Inflammatory macrophage treated with lipopolysaccharide for 1 hour (primary cell): ENCODE results near the gene CDH4.

Experiments used
- DNase-seq, 2 donors: peaks; one replicate each; pipeline ENCODE4 v3.0.0-alpha.2; 2020 to 2022

Gene CDH4

GRCh38 chr20:61614706-61615100 is 362.6 kb downstream of the CDH4 start:
- DNase-seq = no peak

GRCh38 chr20:61615806-61616205 is 363.7 kb downstream of the CDH4 start:
- no peak for DNase-seq

- DNase-seq = no peak
These were observed 367.7 kb downstream of the CDH4 start for GRCh38 chr20:61619751-61620150.

- no peak for DNase-seq
These were observed 368.1 kb downstream of the CDH4 start for GRCh38 chr20:61620174-61620573.

GRCh38 chr20:61621035-61621730 is 369.1 kb downstream of the CDH4 start:
- no peak for DNase-seq

GRCh38 chr20:61621852-61622251 is 369.8 kb downstream of the CDH4 start:
- no peak for DNase-seq

- no peak for DNase-seq
These were observed 371.4 kb downstream of the CDH4 start for GRCh38 chr20:61623451-61623850.

GRCh38 chr20:61625246-61625645 is 373.2 kb downstream of the CDH4 start:
- DNase-seq = no peak

GRCh38 chr20:61626412-61626811 is 374.4 kb downstream of the CDH4 start:
- no peak for DNase-seq

GRCh38 chr20:61627791-61628415 is 375.8 kb downstream of the CDH4 start:
- DNase-seq = no peak

GRCh38 chr20:61628480-61628879 is 376.4 kb downstream of the CDH4 start:
- no peak for DNase-seq

- no peak for DNase-seq
These were observed 377.0 kb downstream of the CDH4 start for GRCh38 chr20:61628901-61629601.

- no peak for DNase-seq
These were observed 377.7 kb downstream of the CDH4 start for GRCh38 chr20:61629602-61630390.

- DNase-seq = no peak
These were observed 378.3 kb downstream of the CDH4 start for GRCh38 chr20:61630391-61630650.

GRCh38 chr20:61630816-61631215 is 378.8 kb downstream of the CDH4 start:
- DNase-seq = no peak

- no peak for DNase-seq
These were observed 379.7 kb downstream of the CDH4 start for GRCh38 chr20:61631751-61632150.

- no peak for DNase-seq
These were observed 380.9 kb downstream of the CDH4 start for GRCh38 chr20:61633004-61633403.

GRCh38 chr20:61634376-61635145 is 382.5 kb downstream of the CDH4 start:
- DNase-seq = no peak

- no peak for DNase-seq
These were observed 383.8 kb downstream of the CDH4 start for GRCh38 chr20:61635721-61636455.

- no peak for DNase-seq
These were observed 384.6 kb downstream of the CDH4 start for GRCh38 chr20:61636531-61637116.

- DNase-seq = no peak
These were observed 386.9 kb downstream of the CDH4 start for GRCh38 chr20:61638802-61639585.
